GM21360 (cell line): Measurements from ENCODE around the gene CTNNA2.

Experiments
- ATAC-seq: cut with Tn5 transposase; IDR thresholded peaks from one replicate; pipeline ENCODE4 v1.9.1; 2021; ENCODE audit warnings: mild to moderate bottlenecking, moderate library complexity; ENCODE audit not compliant: unreplicated experiment

Gene CTNNA2

GRCh38 chr2:80610108-80610507 lies 1097.3 kb downstream of the CTNNA2 start:
- no peak for ATAC-seq

- ATAC-seq: no peak
These were observed 1108.8 kb downstream of the CTNNA2 start for GRCh38 chr2:80621656-80622055.

GRCh38 chr2:80624062-80624461 lies 1111.2 kb downstream of the CTNNA2 start:
- ATAC-seq: no peak

GRCh38 chr2:80634590-80634989 lies 1121.7 kb downstream of the CTNNA2 start:
- ATAC-seq: no peak

- no peak for ATAC-seq
These were observed 1125.9 kb downstream of the CTNNA2 start for GRCh38 chr2:80638783-80639182.

GRCh38 chr2:80642465-80642864 lies 1129.6 kb downstream of the CTNNA2 start:
- ATAC-seq: no peak

- ATAC-seq: no peak
These were observed 1130.7 kb downstream of the CTNNA2 start for GRCh38 chr2:80643598-80643997.

GRCh38 chr2:80651435-80651834 lies 1138.6 kb downstream of the CTNNA2 start:
- ATAC-seq: no peak

- ATAC-seq: no peak
These were observed 1142.4 kb downstream of the CTNNA2 start for GRCh38 chr2:80655265-80655664.

- no peak for ATAC-seq
These were observed 1157.9 kb downstream of the CTNNA2 start for GRCh38 chr2:80670763-80671162.

- no peak for ATAC-seq
These were observed 1174.7 kb downstream of the CTNNA2 start for GRCh38 chr2:80687524-80687923.

- ATAC-seq: no peak
These were observed 1176.3 kb downstream of the CTNNA2 start for GRCh38 chr2:80689106-80689505.
